Measurements from ENCODE around the gene VSIR.

- TF ChIP-seq, protein P1, sequence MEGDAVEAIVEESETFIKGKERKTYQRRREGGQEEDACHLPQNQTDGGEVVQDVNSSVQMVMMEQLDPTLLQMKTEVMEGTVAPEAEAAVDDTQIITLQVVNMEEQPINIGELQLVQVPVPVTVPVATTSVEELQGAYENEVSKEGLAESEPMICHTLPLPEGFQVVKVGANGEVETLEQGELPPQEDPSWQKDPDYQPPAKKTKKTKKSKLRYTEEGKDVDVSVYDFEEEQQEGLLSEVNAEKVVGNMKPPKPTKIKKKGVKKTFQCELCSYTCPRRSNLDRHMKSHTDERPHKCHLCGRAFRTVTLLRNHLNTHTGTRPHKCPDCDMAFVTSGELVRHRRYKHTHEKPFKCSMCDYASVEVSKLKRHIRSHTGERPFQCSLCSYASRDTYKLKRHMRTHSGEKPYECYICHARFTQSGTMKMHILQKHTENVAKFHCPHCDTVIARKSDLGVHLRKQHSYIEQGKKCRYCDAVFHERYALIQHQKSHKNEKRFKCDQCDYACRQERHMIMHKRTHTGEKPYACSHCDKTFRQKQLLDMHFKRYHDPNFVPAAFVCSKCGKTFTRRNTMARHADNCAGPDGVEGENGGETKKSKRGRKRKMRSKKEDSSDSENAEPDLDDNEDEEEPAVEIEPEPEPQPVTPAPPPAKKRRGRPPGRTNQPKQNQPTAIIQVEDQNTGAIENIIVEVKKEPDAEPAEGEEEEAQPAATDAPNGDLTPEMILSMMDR (IDR thresholded peaks at IDR 0.05), result no peak
- TF ChIP-seq SIN3A (IDR thresholded peaks at IDR 0.05; ENCODE audit: borderline replicate concordance, low read depth, low read length), result no peak
- TF ChIP-seq, protein P2, sequence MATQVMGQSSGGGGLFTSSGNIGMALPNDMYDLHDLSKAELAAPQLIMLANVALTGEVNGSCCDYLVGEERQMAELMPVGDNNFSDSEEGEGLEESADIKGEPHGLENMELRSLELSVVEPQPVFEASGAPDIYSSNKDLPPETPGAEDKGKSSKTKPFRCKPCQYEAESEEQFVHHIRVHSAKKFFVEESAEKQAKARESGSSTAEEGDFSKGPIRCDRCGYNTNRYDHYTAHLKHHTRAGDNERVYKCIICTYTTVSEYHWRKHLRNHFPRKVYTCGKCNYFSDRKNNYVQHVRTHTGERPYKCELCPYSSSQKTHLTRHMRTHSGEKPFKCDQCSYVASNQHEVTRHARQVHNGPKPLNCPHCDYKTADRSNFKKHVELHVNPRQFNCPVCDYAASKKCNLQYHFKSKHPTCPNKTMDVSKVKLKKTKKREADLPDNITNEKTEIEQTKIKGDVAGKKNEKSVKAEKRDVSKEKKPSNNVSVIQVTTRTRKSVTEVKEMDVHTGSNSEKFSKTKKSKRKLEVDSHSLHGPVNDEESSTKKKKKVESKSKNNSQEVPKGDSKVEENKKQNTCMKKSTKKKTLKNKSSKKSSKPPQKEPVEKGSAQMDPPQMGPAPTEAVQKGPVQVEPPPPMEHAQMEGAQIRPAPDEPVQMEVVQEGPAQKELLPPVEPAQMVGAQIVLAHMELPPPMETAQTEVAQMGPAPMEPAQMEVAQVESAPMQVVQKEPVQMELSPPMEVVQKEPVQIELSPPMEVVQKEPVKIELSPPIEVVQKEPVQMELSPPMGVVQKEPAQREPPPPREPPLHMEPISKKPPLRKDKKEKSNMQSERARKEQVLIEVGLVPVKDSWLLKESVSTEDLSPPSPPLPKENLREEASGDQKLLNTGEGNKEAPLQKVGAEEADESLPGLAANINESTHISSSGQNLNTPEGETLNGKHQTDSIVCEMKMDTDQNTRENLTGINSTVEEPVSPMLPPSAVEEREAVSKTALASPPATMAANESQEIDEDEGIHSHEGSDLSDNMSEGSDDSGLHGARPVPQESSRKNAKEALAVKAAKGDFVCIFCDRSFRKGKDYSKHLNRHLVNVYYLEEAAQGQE (IDR thresholded peaks at IDR 0.05; ENCODE audit: low read depth, low read length), result no peak
- no peak for TF ChIP-seq USF1 (IDR thresholded peaks at IDR 0.05; ENCODE audit: borderline replicate concordance, low read depth)
- no peak for TF ChIP-seq TEAD4 (IDR thresholded peaks at IDR 0.05; ENCODE audit: borderline replicate concordance, insufficient read depth)
Measured at GRCh38 chr10:71807557-71808510, 34.5 kb upstream of the VSIR start.
